ENCODE results near the gene RANGAP1.

DNA sequence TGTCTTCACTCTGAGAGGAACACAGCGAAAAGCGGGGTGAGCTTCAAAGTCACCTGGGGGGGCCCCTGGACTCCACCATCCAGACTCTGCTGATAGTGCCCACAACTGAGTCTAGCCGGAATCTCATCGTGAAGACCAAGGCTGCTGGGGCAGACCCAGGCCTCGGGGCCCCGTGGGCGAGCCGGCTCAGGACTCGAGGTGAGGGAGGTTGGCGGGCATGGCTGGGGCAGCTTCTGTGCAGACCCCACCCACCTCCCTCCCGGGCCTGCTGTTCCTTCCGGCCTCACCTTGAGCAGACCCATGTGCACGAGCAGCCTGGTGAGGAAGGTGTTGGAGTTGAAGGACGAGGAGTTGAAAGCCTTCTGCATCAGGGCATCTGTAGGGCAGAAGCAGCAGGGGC, 36.5 kb downstream of the RANGAP1 start:
- TF ChIP-seq, protein P1, sequence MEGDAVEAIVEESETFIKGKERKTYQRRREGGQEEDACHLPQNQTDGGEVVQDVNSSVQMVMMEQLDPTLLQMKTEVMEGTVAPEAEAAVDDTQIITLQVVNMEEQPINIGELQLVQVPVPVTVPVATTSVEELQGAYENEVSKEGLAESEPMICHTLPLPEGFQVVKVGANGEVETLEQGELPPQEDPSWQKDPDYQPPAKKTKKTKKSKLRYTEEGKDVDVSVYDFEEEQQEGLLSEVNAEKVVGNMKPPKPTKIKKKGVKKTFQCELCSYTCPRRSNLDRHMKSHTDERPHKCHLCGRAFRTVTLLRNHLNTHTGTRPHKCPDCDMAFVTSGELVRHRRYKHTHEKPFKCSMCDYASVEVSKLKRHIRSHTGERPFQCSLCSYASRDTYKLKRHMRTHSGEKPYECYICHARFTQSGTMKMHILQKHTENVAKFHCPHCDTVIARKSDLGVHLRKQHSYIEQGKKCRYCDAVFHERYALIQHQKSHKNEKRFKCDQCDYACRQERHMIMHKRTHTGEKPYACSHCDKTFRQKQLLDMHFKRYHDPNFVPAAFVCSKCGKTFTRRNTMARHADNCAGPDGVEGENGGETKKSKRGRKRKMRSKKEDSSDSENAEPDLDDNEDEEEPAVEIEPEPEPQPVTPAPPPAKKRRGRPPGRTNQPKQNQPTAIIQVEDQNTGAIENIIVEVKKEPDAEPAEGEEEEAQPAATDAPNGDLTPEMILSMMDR (IDR thresholded peaks at IDR 0.05): no peak
- TF ChIP-seq POLR2A (IDR thresholded peaks at IDR 0.05): no peak

Measured in lower leg skin (tissue), 3 donors.